GM19438 (cell line): Measurements from ENCODE around the gene KIF5A.
"Not testable (repeated sequence)": the region's sequence is repeated elsewhere in the genome, so short reads cannot be mapped to it uniquely, and the experiment has no call there.

ENCODE experiments used
- ATAC-seq: cut with Tn5 transposase; IDR thresholded peaks from one replicate; pipeline ENCODE4 v1.9.1; 2021; ENCODE audit warnings: low read depth; ENCODE audit not compliant: unreplicated experiment

The KIF5A gene

GRCh38 chr12:57614948-57615500 is 65.2 kb downstream of the KIF5A start:
- ATAC-seq, result no peak

GRCh38 chr12:57615637-57616036 is 65.8 kb downstream of the KIF5A start:
- no peak for ATAC-seq

GRCh38 chr12:57616383-57617101 is 66.7 kb downstream of the KIF5A start:
- ATAC-seq, result no peak

- no peak for ATAC-seq
Measured at GRCh38 chr12:57617942-57618341, 68.1 kb downstream of the KIF5A start.

- not testable (repeated sequence) for ATAC-seq
Measured at GRCh38 chr12:57618431-57618830, 68.6 kb downstream of the KIF5A start.

GRCh38 chr12:57618966-57619433 is 69.2 kb downstream of the KIF5A start:
- ATAC-seq, result no peak

- no peak for ATAC-seq
Measured at GRCh38 chr12:57619434-57620244, 69.8 kb downstream of the KIF5A start.

GRCh38 chr12:57620245-57620935 is 70.5 kb downstream of the KIF5A start:
- ATAC-seq, result no peak

GRCh38 chr12:57620936-57621496 is 71.2 kb downstream of the KIF5A start:
- ATAC-seq, result no peak

- ATAC-seq, result peak; percentile 61
Measured at GRCh38 chr12:57621497-57622292, 71.9 kb downstream of the KIF5A start.

GRCh38 chr12:57622293-57623245 is 72.7 kb downstream of the KIF5A start:
- no peak for ATAC-seq

- ATAC-seq, result no peak
Measured at GRCh38 chr12:57623385-57623784, 73.5 kb downstream of the KIF5A start.

- ATAC-seq, result no peak
Measured at GRCh38 chr12:57623811-57624390, 74.1 kb downstream of the KIF5A start.

GRCh38 chr12:57624441-57625220 is 74.8 kb downstream of the KIF5A start:
- no peak for ATAC-seq

GRCh38 chr12:57625261-57626032 is 75.6 kb downstream of the KIF5A start:
- ATAC-seq, result no peak

- no peak for ATAC-seq
Measured at GRCh38 chr12:57626111-57626920, 76.5 kb downstream of the KIF5A start.
